GM12872 (cell line): Measurements from ENCODE around the gene DYSF.

Experiments used
- CTCF ChIP-seq: IDR thresholded peaks from 3 replicates; pipeline ENCODE4 v1.5.1; 2011; ENCODE audit warnings: low read depth, mild to moderate bottlenecking, low read length, moderate library complexity; ENCODE audit not compliant: insufficient read depth

DYSF gene

GRCh38 chr2:71463342-71463654, 9.9 kb downstream of the DYSF start:
- TF ChIP-seq CTCF = no peak

GRCh38 chr2:71464389-71464788, 11.0 kb downstream of the DYSF start:
- no peak for TF ChIP-seq CTCF

GRCh38 chr2:71465356-71465755, 12.0 kb downstream of the DYSF start:
- TF ChIP-seq CTCF = no peak

- TF ChIP-seq CTCF = no peak
Observed at GRCh38 chr2:71465961-71466300, 12.6 kb downstream of the DYSF start.

GRCh38 chr2:71466301-71467179, 13.2 kb downstream of the DYSF start:
- no peak for TF ChIP-seq CTCF

GRCh38 chr2:71467180-71467815, 13.9 kb downstream of the DYSF start:
- no peak for TF ChIP-seq CTCF

GRCh38 chr2:71468279-71469015, 15.1 kb downstream of the DYSF start:
- no peak for TF ChIP-seq CTCF
